DMS53 treated with DMSO at 0.1 percent for 48 hours (cell line): ENCODE data around the gene SUMO3.

ENCODE experiments used
- DNase-seq: peaks from one replicate; lab custom pipeline; 2025; ENCODE audit not compliant: unreplicated experiment; lab: John Stamatoyannopoulos, UW

SUMO3 gene

DNA sequence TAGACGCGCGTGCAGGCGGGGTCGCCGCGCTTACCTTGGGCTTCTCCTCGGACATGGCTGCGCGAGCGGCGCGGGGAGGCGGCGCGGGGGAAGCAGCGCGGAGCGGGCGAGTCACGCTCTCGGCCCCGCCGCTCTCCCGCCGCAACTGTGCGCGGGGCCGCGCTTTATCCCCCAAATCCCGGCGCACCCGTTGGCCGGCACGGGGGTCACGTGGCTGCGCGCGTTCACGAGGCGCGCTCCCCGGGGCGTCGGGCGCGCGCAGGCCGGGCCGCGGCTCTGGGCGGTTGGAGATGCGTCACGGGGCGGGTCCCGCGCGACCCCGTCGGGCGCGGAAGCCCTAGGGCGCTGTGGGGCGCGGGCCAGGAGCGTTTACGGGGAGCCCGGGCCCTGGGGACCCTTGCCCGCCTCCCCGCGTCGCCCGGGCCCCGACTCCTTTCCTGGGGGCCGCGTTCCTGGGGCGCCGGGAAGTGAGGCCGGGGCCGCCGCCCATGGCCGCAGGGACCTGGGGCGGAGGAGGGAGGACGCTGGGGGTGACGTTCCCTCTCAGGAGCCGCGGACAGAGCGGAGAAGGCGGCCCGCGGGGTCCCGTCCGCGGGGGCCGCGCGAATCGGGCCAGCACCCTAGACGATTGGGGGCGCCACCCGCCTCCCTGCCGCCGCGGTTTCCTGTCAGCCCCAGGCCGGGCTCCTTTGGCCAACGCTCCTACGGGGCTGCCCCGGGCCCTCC, at the start of gene SUMO3:
Gene SUMO3, minus strand, starts transcription at position 149 of the 726 bp plus-strand sequence. Its CDS starts 94 bp downstream, at position 55.
- DNase-seq: peak; percentile 21

DNA sequence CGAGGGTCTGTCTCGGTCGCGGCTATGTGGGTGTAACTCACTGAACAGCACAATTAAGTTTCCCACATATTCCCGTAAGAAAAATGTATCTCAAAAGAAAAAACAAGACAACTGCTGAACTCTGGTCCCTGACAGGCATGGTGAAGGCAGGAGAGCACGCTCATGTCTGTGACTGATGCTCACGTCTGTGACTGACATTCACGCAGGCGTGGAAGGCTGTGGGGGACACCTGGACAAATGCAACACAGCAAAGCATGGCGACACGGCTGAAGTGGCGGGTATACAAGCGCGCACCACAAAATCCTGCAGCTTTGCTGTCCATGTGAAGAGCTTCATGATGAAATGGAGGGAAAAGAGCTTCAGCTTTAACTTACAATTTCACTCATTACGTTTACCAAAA, 49.6 kb upstream of the SUMO3 start:
- no peak for DNase-seq

DNA sequence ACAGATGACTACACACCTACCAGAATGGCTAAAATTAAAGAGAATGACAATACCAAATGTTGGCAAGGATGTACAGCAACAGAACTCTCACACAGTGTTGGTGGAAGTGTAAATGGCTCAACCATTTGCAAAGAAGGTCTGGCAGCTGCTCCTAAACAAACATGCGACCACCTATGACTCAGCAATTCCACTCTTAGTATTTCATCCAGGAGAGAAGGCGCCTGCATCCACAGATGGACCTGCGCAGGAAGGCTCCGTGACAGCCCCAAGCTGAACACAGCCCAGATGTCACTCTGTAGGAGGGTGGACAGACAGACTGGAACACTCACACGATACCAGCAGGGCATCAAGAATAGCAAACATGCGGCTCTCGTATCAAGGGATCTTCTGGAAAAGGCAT, 48.9 kb upstream of the SUMO3 start:
- no peak for DNase-seq

DNA sequence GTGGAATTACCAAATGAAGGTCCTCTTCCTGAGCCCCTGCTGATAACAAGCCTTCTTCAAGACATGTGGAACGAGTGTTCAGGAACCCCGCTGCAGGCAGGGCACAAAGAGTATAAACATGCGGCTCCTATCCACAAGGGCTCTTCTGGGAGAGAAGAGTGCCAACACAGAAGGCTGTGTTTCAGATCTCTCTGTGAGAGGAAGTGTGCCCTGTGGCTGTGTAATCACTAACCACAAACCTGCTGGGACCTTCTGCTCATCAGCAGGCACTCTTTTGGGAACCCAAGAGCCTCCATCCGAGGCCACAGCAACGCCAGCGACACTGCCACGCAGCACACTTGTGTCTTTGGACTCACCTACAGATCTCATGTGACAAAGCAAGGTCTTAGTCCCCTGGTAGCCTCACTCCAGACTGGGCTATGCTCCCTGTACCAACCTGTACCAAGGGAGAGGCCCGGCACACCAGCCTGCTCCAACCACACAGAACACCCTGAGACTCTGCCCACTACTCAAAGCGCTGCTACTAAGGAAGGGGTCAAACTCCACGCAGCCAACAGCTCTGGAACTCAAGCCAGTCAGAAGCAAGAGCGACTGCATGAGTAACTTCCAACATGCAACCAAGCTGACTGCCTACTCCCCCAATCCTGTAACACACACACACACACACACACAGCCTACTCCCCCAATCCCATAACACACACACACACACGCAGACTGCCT, 47.9 kb upstream of the SUMO3 start:
- DNase-seq: no peak

DNA sequence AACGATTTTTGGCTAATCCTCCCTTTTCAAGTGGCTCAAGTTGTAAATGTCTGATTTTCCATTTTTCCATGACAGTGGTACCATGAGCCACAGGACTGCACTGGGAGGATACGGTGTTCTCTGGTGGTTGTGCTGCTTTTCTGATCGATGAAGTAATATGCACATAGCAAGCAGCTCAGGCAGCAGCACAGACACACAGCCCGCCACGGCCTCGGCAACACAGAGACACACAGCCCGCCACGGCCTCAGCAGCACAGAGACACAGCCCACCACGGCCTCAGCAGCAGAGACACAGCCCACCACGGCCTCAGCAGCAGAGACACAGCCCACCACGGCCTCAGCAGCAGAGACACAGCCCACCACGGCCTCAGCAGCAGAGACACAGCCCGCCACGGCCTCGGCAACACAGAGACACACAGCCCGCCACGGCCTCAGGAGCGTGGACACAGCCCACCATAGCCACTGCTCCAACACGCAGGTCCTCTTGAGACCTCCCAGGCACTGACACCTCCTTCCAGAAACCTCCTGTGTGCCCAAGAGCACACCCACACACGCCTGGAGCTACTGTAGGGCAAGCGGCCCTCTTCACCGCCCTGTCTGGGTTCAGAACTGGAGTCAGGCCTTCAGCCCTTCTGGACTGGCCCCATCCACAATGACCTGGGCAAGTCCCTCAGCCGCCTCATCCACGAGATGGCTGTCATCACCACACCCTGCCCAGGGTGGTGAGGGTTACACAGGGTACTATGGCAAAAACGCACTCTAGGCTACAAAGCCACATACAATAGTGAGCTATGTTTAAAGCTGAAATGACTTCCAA, 45.2 kb upstream of the SUMO3 start:
- DNase-seq: no peak

DNA sequence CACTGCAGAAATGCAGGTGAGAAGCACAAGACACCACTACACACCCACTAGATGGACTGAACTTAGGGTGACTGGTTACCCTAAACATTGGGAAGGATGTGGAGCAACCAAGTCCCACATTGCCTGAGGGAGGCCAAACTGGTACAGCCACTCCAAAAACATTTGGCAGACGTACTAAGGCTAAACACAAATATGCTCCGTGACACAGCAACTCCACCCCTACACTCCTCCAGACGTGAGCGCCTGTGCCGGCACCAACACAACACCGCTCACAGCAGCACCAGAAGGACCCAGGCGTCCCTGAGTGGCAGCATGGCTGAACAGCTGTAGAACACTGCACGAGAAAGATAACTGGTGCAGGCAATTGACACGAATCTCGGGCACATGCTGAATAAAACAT, 40.9 kb upstream of the SUMO3 start:
- DNase-seq: no peak

DNA sequence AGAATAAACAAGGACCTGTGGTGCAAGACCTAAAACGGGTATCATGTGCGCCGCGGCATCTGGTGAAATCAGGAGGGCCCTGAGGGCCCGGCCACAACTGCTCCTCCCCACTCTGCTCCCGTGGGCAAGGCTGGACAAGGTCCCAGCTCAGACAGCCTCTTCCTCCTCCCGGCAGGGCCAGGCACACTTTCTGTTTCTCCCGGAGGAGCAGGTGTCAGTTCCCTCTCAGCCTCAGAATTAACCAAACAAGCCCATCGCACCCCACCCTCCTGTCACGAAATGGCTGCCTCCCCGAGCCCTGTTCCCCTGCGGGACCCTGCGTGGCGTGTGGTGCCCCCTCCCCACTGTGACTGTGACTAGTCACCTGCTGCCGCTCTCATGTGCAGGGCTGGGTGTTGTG, 40.4 kb upstream of the SUMO3 start:
- DNase-seq: no peak

DNA sequence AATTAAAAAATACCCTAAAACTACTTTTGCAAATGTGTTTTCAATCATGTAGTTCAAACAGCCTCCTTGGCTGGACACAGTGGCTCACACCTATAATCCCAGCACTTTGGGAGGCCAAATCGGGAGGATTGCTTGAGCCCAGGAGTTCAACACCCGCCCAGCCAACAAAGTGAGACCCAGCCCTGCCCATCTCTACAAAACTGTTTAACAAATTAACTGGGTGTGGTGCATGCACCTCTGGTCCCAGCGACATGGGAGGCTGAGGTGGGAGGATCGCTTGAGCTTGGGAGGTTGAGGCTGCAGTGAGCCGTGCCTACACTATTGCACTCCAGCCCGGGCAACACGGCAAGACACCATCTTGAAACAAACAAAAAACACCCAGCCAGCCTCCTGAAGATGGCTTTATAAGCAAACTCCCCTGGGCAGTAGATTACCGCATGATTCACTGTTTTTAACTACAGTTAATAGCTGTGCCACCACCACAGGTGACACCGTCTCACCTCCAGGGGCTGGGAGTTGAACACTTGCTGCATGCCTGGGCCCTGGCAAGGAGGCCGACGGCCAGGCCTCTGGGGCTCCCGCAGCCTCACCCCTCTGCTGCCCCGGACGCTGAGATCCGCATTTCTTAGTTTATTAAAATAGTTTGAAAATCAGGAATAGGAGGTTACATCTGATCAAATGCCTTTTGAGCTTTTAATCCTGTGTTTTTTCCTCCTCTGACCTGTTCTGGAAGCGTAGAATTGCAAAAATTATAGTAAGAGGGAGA, 39.4 kb upstream of the SUMO3 start:
- no peak for DNase-seq

DNA sequence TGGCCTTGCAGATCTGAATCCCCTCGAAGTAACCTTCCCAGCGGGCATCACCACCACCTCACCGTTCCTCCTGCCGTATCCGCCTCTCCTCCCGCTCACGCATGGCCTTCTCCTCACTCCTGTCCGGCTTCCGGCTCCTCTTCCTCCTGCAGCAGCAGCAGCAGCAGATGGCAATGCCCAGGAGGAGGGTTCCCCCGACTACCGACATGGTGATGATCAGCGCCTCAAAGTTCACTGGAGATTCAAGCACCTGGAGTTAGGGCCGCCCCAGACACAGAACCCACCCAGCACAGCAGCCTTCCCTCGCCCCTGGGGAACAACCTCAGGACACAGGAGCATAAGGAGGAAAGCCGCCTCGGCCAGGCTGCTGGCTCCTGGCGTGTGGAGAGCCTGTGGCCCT, 38.3 kb upstream of the SUMO3 start:
- no peak for DNase-seq

DNA sequence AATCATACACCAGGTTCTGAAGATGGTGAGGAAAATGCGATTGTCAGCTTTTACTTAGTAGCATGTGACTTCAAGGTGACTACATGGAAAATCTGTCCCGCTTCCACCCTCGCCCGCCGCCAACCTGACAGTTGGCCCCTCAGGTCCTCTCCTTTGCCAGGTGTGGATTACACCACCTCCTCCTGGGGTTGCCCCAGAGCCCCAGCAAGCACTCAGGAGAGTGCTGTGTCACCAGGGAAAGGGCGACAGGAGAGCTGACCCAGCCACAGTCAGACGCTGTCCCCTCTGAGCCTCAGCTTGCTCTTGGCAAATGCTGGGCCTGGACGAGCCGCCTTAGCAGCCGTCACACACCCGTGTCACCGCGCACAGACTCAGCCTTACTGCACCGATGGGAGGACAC, 37.7 kb upstream of the SUMO3 start:
- no peak for DNase-seq

DNA sequence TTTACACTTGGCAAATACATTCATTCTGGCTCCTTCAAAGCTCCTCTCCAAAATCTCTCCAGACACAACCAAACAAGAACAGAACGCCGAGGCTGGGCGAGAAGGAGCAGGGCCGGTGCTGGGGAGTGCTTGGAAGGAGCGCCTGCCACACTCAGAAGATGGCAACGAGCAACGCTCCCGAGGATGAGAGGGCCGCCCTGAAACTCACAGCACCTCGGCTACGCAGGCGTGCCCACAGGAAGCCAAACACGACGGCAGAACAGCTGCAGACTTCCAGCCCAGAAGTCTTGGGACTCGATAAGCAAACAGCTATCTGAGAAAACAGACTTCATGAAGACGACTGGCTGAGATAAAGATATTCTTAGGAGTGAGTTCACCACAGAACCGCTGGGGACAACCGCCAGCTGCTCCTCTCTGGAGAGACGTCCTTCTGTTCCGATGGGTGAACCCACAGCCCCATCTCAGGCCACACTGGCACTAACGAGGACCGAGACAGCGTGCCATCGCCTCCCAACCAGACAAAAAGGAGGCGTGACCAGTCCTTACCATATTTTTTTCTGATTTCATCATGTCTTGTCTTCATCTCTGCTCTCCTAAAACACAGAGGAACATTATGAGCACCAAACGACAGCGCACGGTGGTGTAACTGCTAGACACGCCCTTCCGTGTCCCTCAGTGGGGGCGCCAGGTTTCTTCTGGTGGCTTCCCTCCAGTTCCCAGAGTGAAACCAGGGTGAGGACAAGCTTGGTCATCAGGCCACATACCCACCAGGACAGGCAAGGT, 37.0 kb upstream of the SUMO3 start:
- no peak for DNase-seq

DNA sequence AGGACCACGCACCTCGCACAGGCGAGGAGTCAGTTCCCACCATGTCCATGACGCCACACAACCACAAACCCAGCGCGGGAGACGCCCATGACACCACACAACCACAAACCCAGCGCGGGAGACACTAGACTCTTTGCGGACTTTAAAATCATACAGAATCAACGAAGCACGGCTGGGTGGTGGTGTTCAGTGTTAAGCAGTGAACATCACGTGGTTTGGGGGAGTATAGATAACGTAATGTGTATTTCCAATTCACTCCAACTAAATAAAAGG, 36.5 kb upstream of the SUMO3 start:
- DNase-seq: no peak

DNA sequence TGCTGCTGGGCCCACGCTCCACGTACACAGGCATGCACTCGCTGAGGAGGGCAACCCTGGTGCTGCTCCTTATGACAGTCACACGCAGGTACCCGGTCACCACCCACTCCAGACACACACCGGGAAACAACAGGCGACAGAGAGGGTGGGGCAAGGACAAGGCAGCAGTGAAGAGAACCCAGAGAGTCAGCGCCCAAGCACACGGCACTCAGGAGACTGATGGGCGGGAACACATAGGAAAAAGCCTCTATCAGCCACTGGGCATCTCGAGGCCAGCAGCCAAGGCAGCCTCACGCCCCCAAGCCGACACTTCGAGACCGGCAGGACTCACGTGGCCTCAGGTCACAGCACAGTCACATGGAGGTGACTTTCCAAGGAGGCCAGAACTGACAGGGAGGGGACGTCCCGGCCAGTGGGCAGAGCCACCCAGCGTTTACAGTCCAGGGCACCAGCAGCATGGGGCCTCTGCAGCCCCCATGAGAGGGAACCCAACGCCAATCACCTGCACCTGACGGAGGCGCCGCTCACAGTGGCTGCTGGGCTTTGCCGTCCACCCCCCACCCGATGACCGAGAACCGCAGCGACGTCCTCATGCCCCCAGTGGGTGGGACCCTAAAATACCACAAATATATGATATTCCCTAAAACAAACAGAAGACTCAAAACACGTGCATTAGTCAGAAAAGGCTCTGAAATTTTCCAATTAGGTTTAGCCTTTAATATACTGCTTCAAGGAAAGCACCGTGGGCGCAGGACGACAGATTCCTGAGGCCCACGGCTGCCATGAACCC, 35.9 kb upstream of the SUMO3 start:
- DNase-seq: no peak

DNA sequence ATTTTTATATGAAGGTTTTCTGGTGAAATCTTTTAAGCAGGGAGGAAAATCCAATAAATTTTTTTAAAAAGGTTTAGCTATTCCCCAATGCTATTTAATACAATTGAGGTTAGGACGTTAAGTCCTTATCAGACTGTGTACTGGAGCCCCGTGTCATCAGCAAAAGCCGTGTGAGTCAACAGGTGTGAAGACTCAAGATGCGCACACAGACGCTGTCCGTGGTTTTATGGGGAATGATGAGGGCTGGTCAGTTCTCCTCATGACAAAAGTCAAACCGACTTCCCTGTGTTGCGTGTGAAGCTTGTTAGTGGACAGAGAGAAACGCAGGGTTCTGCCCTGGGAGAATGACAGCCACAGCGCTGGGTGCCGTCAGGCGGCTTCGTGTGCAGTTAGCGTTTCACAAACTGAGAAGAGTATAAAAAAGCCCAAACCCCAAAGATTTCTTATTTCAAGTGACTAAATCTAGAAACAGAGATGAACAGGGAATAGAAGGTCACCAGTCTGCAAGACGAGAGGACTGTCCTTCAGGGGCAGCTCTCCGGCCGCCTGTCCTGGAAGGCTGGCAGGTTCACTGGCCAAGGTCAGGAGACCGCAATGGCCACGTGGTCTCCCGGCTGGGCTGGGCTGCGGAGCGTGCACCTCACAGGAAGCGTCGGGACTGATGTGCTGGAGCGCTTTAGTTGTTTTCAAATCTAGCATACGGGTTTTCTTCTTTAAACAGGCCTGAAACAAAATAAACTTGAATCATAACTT, 33.2 kb upstream of the SUMO3 start:
- no peak for DNase-seq

DNA sequence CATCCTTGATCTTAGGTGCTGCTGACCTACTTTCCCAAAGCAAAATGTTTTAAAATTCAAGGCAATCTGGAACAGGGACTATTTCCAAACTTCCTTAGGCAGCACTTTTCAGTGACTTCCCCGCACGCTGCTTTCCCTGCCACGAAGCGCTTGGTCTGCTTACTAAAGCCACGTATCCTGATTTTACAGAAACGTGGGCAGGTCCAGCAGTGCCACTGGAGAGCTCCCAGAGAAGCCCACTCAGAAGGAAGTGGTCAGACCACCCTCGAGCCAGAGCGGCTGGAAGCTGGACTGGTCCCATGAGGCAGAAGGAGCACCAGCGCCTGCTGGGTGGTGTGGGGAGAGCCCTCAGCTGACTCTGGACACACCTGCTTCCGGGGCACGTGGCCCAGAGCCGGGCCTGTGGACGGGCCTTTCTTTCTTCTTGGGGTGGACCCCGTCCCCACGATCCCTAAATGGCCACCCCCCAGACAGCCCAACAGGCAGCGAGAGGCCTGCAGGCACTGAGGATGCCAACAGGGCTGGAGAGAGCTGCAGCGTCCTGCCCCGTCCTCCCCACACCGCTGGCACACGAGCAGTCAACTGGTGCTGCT, 32.4 kb upstream of the SUMO3 start:
- DNase-seq: no peak

DNA sequence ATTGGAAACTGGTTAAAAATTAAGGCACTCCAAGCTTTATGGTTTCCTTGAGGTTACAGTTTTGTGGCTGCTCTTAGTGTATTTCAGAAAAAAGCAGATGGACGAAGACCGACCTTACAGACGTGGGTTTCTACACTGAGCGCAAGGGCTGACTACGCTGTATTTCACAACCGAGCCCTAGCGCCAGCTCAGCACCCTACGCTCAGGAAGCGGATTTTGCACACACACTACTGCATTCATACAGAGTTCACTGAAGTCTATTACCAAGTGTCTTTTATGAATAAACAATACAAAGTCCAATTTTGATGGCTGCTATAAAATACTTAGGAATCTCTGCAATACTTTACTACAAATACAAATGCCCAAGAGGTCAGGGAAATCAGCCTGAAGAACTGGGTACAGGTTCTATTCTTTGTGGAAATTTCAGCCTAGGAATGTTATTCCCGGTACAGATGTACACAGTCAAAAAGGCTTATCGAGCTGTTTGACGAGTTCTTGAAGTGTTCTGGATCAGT, 31.8 kb upstream of the SUMO3 start:
- no peak for DNase-seq

DNA sequence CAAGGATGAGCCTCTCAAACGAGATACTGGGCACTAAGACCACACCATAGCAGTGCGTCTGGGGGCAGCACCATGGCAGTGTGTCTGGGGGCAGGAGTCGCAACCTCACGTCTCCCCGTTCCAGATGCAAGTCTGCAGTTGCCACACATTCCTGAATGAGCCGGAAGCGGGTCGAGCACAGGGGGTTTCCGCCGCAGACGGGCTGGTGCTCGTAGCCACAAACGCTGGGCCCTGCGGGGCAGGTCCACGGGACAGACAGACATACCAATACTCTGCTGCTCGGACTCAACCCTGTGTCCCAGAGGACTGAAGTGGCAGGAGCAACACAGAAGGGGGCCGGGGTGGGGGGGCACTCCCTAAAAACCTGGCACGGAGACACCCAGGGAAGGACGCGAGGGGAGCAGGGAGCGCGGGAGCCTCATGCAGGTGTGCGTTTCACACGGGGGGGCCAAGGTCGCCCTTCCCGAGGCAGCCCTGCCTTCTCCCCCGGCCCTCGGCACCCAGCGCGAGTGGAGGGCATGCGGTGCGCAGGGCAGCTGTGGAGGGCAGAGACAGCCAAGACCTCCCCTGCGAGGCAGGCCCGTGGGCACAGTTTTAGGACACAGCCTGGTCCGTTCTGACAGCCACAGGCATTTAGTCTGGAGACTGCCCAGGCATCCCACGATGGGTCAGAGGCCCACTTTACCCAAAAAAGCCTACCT, 31.1 kb upstream of the SUMO3 start:
- no peak for DNase-seq
